ENCODE measurements around the gene ERBB2. TPM values are rescaled to one million over a fixed set of nuclear protein-coding genes. Genes with fewer than 3 reads are reported as not detected.
A peak's percentile ranks its signal among the peaks of the same experiment; 100 is the strongest.

Gene ERBB2
- total and polyA plus RNA-seq, 2 of the 13 experiments (the other 11 are each of a cell fraction or from before 2014, with no cell fraction given), result 57.7 to 64.1 TPM

DNA sequence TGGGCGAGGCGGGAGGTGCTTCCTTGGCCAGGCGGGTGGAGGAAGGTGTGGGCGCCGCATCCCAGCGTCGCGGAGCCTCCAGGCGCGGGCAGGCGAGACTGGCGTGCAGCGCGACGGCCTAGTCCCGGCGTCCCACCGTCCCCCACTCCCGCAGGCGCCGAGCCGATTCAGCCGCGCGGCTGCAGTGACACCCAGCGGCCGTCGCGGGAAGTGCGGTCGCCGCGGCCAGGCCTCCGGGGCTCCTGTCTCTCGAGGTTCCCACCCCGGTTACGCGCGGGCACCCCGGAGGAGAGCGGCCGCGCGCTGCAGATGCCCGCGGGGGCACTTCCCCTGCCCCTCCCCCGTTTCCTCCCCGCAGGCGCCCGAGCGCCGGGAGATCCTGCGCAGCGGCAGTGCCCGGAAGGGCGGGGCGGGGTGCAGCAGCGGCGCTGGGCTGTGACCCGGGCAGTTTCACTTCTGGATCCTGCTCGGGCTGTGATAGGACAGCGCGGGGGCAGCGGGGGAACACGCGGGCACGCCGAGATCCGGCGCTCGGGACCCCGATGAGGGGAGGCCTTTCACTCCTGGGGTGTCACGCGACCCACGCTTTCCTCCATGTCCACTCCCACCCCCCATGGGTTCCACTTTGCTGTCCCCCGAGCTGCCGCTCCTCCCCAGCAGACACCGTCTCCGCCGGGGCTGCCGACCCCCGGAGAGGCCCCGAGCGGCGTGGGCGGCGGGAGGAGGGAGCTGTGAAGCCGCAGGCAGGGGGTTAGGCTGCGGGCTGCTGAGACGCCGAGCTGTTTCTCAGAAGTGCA lies 54.5 kb downstream of the ERBB2 start (continued):
- TF ChIP-seq, protein P1, sequence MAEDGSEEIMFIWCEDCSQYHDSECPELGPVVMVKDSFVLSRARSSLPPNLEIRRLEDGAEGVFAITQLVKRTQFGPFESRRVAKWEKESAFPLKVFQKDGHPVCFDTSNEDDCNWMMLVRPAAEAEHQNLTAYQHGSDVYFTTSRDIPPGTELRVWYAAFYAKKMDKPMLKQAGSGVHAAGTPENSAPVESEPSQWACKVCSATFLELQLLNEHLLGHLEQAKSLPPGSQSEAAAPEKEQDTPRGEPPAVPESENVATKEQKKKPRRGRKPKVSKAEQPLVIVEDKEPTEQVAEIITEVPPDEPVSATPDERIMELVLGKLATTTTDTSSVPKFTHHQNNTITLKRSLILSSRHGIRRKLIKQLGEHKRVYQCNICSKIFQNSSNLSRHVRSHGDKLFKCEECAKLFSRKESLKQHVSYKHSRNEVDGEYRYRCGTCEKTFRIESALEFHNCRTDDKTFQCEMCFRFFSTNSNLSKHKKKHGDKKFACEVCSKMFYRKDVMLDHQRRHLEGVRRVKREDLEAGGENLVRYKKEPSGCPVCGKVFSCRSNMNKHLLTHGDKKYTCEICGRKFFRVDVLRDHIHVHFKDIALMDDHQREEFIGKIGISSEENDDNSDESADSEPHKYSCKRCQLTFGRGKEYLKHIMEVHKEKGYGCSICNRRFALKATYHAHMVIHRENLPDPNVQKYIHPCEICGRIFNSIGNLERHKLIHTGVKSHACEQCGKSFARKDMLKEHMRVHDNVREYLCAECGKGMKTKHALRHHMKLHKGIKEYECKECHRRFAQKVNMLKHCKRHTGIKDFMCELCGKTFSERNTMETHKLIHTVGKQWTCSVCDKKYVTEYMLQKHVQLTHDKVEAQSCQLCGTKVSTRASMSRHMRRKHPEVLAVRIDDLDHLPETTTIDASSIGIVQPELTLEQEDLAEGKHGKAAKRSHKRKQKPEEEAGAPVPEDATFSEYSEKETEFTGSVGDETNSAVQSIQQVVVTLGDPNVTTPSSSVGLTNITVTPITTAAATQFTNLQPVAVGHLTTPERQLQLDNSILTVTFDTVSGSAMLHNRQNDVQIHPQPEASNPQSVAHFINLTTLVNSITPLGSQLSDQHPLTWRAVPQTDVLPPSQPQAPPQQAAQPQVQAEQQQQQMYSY (CRISPR knock-in tag; IDR thresholded peaks at IDR 0.05), result peak; percentile 76
- no peak for TF ChIP-seq ZNF136 (CRISPR knock-in tag; IDR thresholded peaks at IDR 0.05; ENCODE audit: low read depth)
- TF ChIP-seq SP1 (IDR thresholded peaks at IDR 0.05), result no peak
- TF ChIP-seq SP1 (CRISPR knock-in tag; IDR thresholded peaks at IDR 0.05), result peak; percentile 70
- peak; percentile 92 for TF ChIP-seq KMT2A (CRISPR knock-in tag; IDR thresholded peaks at IDR 0.05)
- TF ChIP-seq ZNF772 (CRISPR knock-in tag; IDR thresholded peaks at IDR 0.05), result peak; percentile 91; the same call in 1 of the 2 replicates
- no peak for TF ChIP-seq ZNF33A (CRISPR knock-in tag; IDR thresholded peaks at IDR 0.05; ENCODE audit: borderline replicate concordance)
- no peak; the same call in 1 of the 2 replicates for TF ChIP-seq TBX3 (IDR thresholded peaks at IDR 0.05; ENCODE audit: borderline replicate concordance)
- TF ChIP-seq HCFC1 (IDR thresholded peaks at IDR 0.05; ENCODE audit: low read depth, low read length), result no peak
- TF ChIP-seq, protein P2, sequence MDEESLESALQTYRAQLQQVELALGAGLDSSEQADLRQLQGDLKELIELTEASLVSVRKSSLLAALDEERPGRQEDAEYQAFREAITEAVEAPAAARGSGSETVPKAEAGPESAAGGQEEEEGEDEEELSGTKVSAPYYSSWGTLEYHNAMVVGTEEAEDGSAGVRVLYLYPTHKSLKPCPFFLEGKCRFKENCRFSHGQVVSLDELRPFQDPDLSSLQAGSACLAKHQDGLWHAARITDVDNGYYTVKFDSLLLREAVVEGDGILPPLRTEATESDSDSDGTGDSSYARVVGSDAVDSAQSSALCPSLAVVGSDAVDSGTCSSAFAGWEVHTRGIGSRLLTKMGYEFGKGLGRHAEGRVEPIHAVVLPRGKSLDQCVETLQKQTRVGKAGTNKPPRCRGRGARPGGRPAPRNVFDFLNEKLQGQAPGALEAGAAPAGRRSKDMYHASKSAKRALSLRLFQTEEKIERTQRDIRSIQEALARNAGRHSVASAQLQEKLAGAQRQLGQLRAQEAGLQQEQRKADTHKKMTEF (CRISPR knock-in tag; IDR thresholded peaks at IDR 0.05), result peak; percentile 99
- peak; percentile 89 for TF ChIP-seq HNRNPL (IDR thresholded peaks at IDR 0.05; ENCODE audit: low read depth, low read length)
- TF ChIP-seq TCF12 (IDR thresholded peaks at IDR 0.05), result no peak
- peak; percentile 51; the same call in 1 of the 2 replicates for TF ChIP-seq TCF12 (CRISPR knock-in tag; IDR thresholded peaks at IDR 0.05)
- peak; percentile 65 for TF ChIP-seq AGO2 (optimal IDR thresholded peaks at IDR 0.05; ENCODE audit: low read depth, low read length)
- TF ChIP-seq, protein P3, sequence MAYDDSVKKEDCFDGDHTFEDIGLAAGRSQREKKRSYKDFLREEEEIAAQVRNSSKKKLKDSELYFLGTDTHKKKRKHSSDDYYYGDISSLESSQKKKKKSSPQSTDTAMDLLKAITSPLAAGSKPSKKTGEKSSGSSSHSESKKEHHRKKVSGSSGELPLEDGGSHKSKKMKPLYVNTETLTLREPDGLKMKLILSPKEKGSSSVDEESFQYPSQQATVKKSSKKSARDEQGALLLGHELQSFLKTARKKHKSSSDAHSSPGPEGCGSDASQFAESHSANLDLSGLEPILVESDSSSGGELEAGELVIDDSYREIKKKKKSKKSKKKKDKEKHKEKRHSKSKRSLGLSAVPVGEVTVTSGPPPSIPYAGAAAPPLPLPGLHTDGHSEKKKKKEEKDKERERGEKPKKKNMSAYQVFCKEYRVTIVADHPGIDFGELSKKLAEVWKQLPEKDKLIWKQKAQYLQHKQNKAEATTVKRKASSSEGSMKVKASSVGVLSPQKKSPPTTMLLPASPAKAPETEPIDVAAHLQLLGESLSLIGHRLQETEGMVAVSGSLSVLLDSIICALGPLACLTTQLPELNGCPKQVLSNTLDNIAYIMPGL (CRISPR knock-in tag; IDR thresholded peaks at IDR 0.05; ENCODE audit: borderline replicate concordance in 1 of 2, low read depth in 1 of 2), result peak; percentile 99 to 100
- peak; percentile 91 for TF ChIP-seq KAT8 (CRISPR knock-in tag; IDR thresholded peaks at IDR 0.05)
- peak; percentile 76 for TF ChIP-seq ZNF607 (CRISPR knock-in tag; IDR thresholded peaks at IDR 0.05; ENCODE audit: borderline replicate concordance)
- peak; percentile 97 for TF ChIP-seq ZNF451 (CRISPR knock-in tag; IDR thresholded peaks at IDR 0.05)
- TF ChIP-seq RBAK (CRISPR knock-in tag; IDR thresholded peaks at IDR 0.05), result 0 out of 2 replicates have a peak, but pooled peaks have one; percentile 34
- peak; percentile 83 for TF ChIP-seq SAP130 (CRISPR knock-in tag; IDR thresholded peaks at IDR 0.05; ENCODE audit: low read depth)
- TF ChIP-seq NBN (conservative IDR thresholded peaks at IDR 0.05), result no peak
- TF ChIP-seq REXO4 (CRISPR knock-in tag; IDR thresholded peaks at IDR 0.05; ENCODE audit: borderline replicate concordance), result no peak
- 0 out of 2 replicates have a peak, but pooled peaks have one; percentile 37 for TF ChIP-seq RCOR2 (CRISPR knock-in tag; IDR thresholded peaks at IDR 0.05)
- TF ChIP-seq RAD21 (CRISPR knock-in tag; IDR thresholded peaks at IDR 0.05), result peak; percentile 100
- TF ChIP-seq TBP (CRISPR knock-in tag; IDR thresholded peaks at IDR 0.05), result no peak; the same call in 1 of the 2 replicates
